Activated T-helper 1 cell treated with anti-CD3 and anti-CD28 coated beads, Interleukin-2, amount 50 U/mL, for 16 hours (primary cell): ENCODE measurements around the gene WWTR1.

Source experiments
- DNase-seq, 2 donors: peaks; one replicate each; pipeline ENCODE4 v3.0.0-alpha.2; 2020; ENCODE audit warnings: low read depth in 1 of 2, low spot score in 1 of 2

Gene WWTR1

GRCh38 chr3:149571381-149571780 is 86.4 kb downstream of the WWTR1 start:
- no peak for DNase-seq

DNA sequence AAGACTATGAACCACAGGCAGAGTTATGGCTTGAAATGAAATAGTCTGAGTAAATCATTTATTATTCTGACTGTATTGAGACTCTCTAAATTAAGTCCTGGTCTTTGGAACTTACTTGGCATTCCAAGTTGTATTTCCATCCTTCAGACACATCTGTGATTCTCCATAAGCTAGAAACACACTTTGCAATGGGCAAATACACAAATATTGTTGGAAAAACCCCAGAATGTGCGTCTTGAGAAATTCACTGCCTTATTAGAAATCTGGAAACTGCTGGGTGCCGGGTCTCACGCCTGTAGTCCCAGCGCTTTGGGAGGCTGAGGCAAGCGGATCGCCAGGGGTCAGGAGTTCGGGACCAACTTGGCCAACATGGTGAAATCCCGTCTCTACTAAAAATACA is 87.8 kb downstream of the WWTR1 start:
- DNase-seq = no peak

DNA sequence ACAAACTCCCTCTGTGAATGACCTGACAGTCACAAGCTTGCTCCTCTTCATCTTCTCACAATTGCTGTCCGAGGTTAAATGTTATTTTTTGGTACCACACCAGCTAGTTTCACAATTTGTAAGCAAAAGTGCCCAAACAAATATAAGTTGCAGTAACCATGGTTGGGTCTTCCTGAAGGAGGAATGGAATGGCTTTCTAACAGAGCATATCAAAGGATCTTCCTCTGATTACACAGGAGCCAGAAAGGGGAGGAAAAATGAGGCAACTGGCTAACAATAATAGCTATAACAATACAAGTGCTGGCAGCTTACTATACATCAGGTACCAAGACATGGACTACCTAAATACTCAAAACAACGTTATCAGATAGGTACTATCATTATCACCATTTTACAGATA is 90.4 kb downstream of the WWTR1 start:
- DNase-seq = no peak

GRCh38 chr3:149566292-149566975 is 91.4 kb downstream of the WWTR1 start:
- DNase-seq = no peak

- no peak for DNase-seq
These were observed 93.7 kb downstream of the WWTR1 start for GRCh38 chr3:149564079-149564478.

GRCh38 chr3:149563114-149563513 is 94.7 kb downstream of the WWTR1 start:
- DNase-seq = no peak

DNA sequence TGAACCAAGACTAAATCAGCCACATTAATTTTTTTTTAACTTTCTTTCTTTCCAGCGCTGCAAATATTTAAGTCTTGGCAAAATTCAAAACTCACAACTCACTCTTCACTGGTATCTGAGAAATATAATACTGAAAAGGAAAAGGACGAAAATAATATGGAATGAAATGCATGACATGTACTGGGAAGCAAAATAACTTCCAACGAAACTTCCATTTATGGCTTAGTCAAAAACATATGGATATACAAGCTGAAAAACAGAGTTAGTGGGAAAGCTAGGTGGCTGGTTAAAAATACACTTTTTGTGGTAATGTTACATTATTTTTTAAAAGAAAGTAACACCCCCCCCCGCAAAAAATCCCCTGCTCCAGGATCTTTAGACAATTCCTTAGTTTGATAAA is 97.2 kb downstream of the WWTR1 start:
- DNase-seq = no peak

DNA sequence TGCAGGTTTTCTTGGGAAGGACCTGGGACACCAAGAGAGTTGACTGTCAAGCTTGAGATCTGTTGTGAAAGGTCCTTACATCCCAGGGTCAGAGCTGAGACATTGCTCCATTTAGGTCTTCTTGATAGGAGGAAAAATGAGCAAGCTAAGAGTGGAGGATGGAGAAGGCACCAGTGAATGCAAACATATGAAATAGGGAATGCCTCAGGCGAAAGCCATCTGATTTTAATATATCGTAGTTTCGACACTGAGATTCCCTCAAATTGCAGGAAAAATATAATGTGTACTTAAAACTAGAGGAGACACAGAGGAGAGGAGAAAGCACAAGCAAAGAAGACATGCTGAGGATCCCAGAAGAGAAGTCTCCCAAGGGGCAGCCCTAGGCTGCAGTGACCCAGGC is 97.8 kb downstream of the WWTR1 start:
- no peak for DNase-seq

DNA sequence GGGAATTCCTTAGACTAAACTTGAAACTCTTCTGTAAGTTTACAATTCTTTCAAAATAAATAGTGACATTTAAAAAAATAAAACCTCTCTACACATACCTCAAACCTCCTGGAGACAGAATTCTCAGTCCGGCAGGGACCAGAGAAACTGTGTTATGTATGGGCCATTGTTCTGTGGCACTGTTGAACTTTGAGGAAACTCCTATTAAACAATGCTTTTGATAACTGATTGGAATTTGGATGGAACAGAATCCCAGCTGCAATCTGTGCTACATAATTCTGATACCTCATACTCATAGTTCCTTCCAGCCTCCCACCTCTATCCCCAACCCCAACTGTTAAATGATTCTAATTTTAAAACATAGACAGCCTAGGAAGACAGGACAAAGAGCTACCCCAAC is 98.3 kb downstream of the WWTR1 start:
- DNase-seq = no peak

- DNase-seq = no peak
These were observed 101.9 kb downstream of the WWTR1 start for GRCh38 chr3:149555927-149556326.

DNA sequence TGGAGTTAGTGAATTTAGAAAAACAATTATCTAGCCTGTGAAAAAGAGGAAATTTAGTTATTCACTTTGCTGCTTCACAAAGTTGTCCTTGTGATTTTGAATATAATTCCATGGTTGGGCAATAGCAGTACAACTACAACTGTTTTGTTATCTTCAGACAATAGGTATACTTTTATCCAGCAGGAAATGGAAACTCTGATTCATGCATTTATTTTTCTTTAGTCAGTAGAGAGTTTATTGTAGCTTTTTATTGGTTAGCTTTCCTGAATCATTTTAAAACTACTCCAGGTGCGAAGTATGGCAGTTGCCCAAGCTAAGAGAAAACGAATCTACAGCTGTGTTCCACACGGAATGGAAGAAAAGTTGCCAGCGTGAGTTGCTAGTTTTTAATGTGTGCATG is 103.0 kb downstream of the WWTR1 start:
- DNase-seq = no peak

DNA sequence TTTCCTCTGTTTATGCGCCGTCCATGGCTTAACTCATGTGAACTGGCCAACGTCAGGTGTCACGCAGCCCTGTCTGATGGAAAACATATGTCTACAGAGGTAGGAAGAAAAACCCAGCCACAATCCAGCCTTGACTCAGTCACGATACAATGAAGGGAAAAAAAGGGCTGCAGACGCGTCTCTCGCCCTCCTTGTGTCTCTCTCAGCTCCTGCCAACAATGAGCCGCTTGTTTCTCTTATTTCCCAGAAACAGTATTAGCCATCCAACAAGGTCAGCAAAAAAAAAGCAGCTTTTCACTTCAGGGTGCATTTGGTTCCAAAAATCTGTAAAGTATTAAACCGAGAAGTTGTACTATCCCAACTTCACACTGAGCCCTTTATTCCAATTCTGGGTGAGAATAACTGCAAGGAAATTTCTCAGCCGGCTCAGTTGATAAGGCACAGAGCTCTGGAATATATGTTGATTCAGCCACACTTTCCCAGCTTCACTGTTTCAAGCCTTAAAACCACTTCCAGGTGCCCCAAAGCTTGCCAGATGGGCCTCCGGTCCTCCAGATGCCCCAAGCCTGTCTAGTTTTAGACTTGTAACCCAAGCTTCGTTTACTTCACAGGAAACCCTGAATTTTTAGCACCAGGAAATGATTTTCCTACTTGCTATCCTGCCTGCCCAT is 103.9 kb downstream of the WWTR1 start:
- DNase-seq = no peak

GRCh38 chr3:149552700-149553099 is 105.1 kb downstream of the WWTR1 start:
- no peak for DNase-seq

DNA sequence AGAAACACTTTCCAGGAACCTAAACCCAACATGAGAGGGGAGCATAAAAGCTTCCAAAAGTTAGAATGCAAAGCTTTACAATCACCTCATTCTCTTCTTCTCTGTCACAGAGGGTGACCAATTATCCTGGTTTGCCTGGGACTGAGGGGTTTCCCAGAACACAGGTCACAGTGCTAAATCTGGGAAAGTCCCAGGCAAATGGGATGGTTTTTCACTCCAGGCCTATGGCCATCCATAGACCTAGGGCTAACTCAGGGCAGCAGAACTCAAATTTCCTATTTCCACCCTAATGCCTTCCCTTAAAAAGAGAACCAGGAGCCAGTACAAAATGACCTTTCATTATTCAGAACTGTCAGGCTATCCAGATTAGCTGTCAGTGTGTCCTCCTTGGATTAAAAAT is 106.3 kb downstream of the WWTR1 start:
- DNase-seq = no peak

DNA sequence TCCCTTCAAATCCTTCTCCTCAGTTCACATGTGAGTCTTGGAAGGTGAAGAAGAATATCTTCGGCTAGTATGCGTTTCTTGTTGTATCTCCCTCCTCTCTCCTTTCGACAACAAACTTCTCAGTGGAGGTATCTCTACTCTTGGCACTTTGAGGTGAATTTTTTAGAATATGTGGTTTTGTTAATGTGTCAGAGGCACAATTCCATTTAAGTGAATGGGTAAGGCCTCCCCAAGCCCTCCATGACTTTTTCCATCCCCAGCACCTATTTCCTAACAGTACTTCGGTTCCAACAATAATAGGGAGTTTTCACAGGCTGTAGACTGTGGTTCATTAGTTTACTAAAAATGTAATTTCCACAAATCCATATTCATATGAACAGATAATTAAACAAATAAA is 109.2 kb downstream of the WWTR1 start:
- DNase-seq = no peak

- DNase-seq = no peak
These were observed 109.7 kb downstream of the WWTR1 start for GRCh38 chr3:149547954-149548668.

- DNase-seq = no peak
These were observed 110.4 kb downstream of the WWTR1 start for GRCh38 chr3:149547413-149547812.

GRCh38 chr3:149545049-149545448 is 112.8 kb downstream of the WWTR1 start:
- DNase-seq = no peak

- DNase-seq = no peak
These were observed 115.2 kb downstream of the WWTR1 start for GRCh38 chr3:149542375-149543312.

DNA sequence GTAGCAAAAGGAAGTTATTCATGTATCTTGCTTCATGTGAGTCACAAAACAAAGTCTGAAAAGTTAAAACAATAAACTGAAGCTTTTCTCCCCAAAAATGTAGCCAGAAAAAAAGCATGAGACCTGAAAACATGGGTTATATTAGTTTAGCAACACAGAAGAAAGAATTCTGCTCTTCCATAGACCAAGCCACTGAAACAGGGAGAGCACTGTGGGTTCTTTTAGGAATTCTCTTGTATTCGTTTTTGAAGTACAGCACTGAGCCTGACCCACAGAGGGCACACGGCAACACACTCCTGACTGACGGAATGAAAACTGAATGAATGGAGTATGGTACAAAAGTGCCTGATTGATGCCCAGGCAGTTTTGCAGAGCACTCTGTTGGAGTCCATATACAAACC is 116.7 kb downstream of the WWTR1 start:
- DNase-seq = no peak

DNA sequence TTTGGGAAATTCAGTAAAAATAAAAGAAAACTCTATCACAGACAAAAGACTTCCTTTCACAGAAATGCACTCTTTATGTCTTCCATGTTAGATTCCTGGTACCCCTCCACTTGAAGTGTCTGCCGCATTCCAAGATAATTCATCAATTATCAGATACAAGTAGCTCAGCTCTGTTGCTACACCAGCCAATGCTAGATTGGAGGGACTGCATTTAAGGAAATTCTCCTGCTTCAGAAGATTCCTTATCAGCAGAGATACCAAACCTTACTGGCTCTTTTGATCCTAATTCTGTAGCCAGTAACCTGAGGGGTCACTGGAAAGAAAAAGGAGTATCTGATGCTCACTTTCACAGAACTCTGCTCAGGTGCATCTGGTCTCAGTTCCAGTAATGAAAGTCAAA is 119.5 kb downstream of the WWTR1 start:
- DNase-seq = no peak
